IMR-90 (cell line): ENCODE results near the gene ARHGEF12. TPM values are rescaled to one million over a fixed set of nuclear protein-coding genes. Genes with fewer than 3 reads are reported as not detected.
A peak's percentile ranks its signal among the peaks of the same experiment; 100 is the strongest.

Experiments
- ATAC-seq: fragments of 200-7000 bp; cut with Tn5 transposase; 2 replicates; pipeline ENCODE4 v1.9.1; 2020; ENCODE audit warnings: low read depth, mild to moderate bottlenecking, moderate library complexity
- BruUV-seq: library from RNA; stranded (reverse); fragments of 400-500 nt; replicated peaks from 2 replicates; lab custom pipeline; 2021; lab: Mats Ljungman, UMichigan
- CTCF ChIA-PET: fragments of 300-600 bp; formaldehyde crosslinking; extraction: SDS; loops from one replicate; lab custom pipeline; 2021; ENCODE audit warnings: antibody characterized with exemption; lab: Yijun Ruan, JAX
- POLR2A ChIA-PET: fragments of 300-600 bp; sonication (Branson Sonifier 250); formaldehyde crosslinking; loops from one replicate; lab custom pipeline; 2022; ENCODE audit warnings: antibody characterized with exemption; ENCODE audit not compliant: unreplicated experiment; lab: Charles Lee
- DNase-seq: peaks from one replicate; pipeline ENCODE4 v3.0.0; 2013
- H2AFZ ChIP-seq: replicated peaks from 2 replicates; pipeline ENCODE3; 2013; ENCODE audit warnings: low read length, mild to moderate bottlenecking; ENCODE audit not compliant: poor library complexity
- H2AK5ac ChIP-seq: 2 replicates; pipeline ENCODE4 v1.6.1; 2013; ENCODE audit warnings: low read depth, low read length, inconsistent platforms
- H2AK9ac ChIP-seq: replicated peaks from 2 replicates; pipeline ENCODE3; 2013; ENCODE audit warnings: mild to moderate bottlenecking, low read depth, low read length, moderate library complexity; ENCODE audit not compliant: poor library complexity
- H2BK120ac ChIP-seq: 2 replicates; pipeline ENCODE4 v1.6.1; 2013; ENCODE audit warnings: low read depth, low read length, inconsistent platforms
- H2BK15ac ChIP-seq: 3 replicates; pipeline ENCODE4 v1.6.1; 2013; ENCODE audit warnings: low read depth, low read length, inconsistent platforms
- H2BK20ac ChIP-seq: 2 replicates; pipeline ENCODE4 v1.6.1; 2013; ENCODE audit warnings: low read depth, mild to moderate bottlenecking, inconsistent platforms, low read length, moderate library complexity
- H2BK5ac ChIP-seq: 2 replicates; pipeline ENCODE4 v1.6.1; 2013; ENCODE audit warnings: mild to moderate bottlenecking, low read depth, low read length, inconsistent platforms; ENCODE audit not compliant: poor library complexity, severe bottlenecking
- H3K14ac ChIP-seq: replicated peaks from 2 replicates; pipeline ENCODE4 v1.6.1; 2013; ENCODE audit warnings: low read depth, low read length, inconsistent platforms
- H3K18ac ChIP-seq: 2 replicates; pipeline ENCODE4 v1.6.1; 2013; ENCODE audit warnings: low read depth, low read length, control low read depth
- H3K23ac ChIP-seq: 2 replicates; pipeline ENCODE4 v1.6.1; 2013; ENCODE audit warnings: low read depth, low read length, inconsistent platforms
- H3K27ac ChIP-seq: 2 replicates; pipeline ENCODE4 v1.5.1; 2013; ENCODE audit warnings: mild to moderate bottlenecking, control low read depth, low read length; ENCODE audit not compliant: insufficient read depth
- H3K27me3 ChIP-seq: 2 replicates; pipeline ENCODE4 v1.6.1; 2013; ENCODE audit warnings: low read length; ENCODE audit not compliant: control insufficient read depth, insufficient read depth
- H3K36me3 ChIP-seq: 2 replicates; pipeline ENCODE4 v1.6.1; 2013; ENCODE audit warnings: low read length, mixed read lengths; ENCODE audit not compliant: control insufficient read depth, insufficient read depth
- H3K4ac ChIP-seq: 2 replicates; pipeline ENCODE4 v1.6.1; 2013; ENCODE audit warnings: low read depth, low read length, inconsistent platforms
- H3K4me1 ChIP-seq: 2 replicates; pipeline ENCODE4 v1.6.1; 2013; ENCODE audit warnings: low read length, mixed read lengths; ENCODE audit not compliant: control insufficient read depth, insufficient read depth
- H3K4me2 ChIP-seq: 2 replicates; pipeline ENCODE4 v1.6.1; 2013; ENCODE audit warnings: low read depth, mild to moderate bottlenecking, control low read depth, low read length, moderate library complexity
- H3K4me3 ChIP-seq: 2 replicates; pipeline ENCODE4 v1.5.1; 2013; ENCODE audit warnings: low read depth, mild to moderate bottlenecking, control low read depth, low read length, moderate library complexity; ENCODE audit not compliant: insufficient read depth
- H3K56ac ChIP-seq: 2 replicates; pipeline ENCODE4 v1.6.1; 2013; ENCODE audit warnings: low read length, inconsistent platforms; ENCODE audit not compliant: insufficient read depth; ENCODE audit errors: extremely low read depth
- H3K79me1 ChIP-seq, 2 experiments: 2 replicates each; pipeline ENCODE4 v1.6.1; 2013; ENCODE audit warnings: low read length in 2 of 2, inconsistent platforms in 1 of 2, low read depth in 1 of 2
- H3K9ac ChIP-seq: 2 replicates; pipeline ENCODE4 v1.6.1; 2013; ENCODE audit warnings: low read depth, low read length, control low read depth
- H3K9me1 ChIP-seq: 2 replicates; pipeline ENCODE4 v1.6.1; 2013; ENCODE audit warnings: low read length, inconsistent platforms; ENCODE audit not compliant: insufficient read depth
- H3K9me3 ChIP-seq: 2 replicates; pipeline ENCODE4 v1.6.1; 2013; ENCODE audit warnings: low read length; ENCODE audit not compliant: control insufficient read depth, insufficient read depth
- H4K20me1 ChIP-seq: 2 replicates; pipeline ENCODE4 v1.6.1; 2013; ENCODE audit warnings: low read length, inconsistent platforms; ENCODE audit not compliant: insufficient read depth
- H4K5ac ChIP-seq: 2 replicates; pipeline ENCODE4 v1.6.1; 2013; ENCODE audit warnings: mild to moderate bottlenecking, low read depth, low read length, control low read depth
- H4K8ac ChIP-seq, 2 experiments: 2 replicates each; pipeline ENCODE4 v1.6.1; 2013; ENCODE audit warnings: low read depth in 2 of 2, low read length in 2 of 2, control low read depth in 1 of 2, inconsistent platforms in 1 of 2
- H4K91ac ChIP-seq: 2 replicates; pipeline ENCODE4 v1.6.1; 2013; ENCODE audit warnings: low read depth, low read length, inconsistent platforms; ENCODE audit not compliant: insufficient read depth
- CTCF ChIP-seq: conservative IDR thresholded peaks from 2 replicates; pipeline ENCODE4 v1.5.1; 2012; ENCODE audit warnings: mild to moderate bottlenecking, low read depth, low read length, improper control_type of control experiment
- MAFK ChIP-seq: IDR thresholded peaks from 2 replicates; pipeline ENCODE4 v1.6.1; 2012; ENCODE audit warnings: low read depth, low read length, improper control_type of control experiment
- RCOR1 ChIP-seq: IDR thresholded peaks from 2 replicates; pipeline ENCODE4 v1.6.1; 2012; ENCODE audit warnings: mild to moderate bottlenecking, low read length, improper control_type of control experiment; ENCODE audit not compliant: insufficient replicate concordance
- WGBS, 2 experiments: methylation state at CpG; one replicate each; pipeline versions ENCODE4 v1.1.5 to v1.1.7; 2013; ENCODE audit warnings: missing lambda C conversion rate in 2 of 2; ENCODE audit not compliant: insufficient read length in 1 of 2; ENCODE audit errors: extremely low coverage in 2 of 2; 5-methylcytosine and 5-hydroxymethylcytosine counted together
- dilution Hi-C: fragments of 300-500 bp; cut with HindIII; formaldehyde crosslinking; loops from one replicate; pipeline ENCODE4 v1.14.3; 2018; ENCODE audit warnings: low sequenced_read_pairs; ENCODE audit not compliant: unreplicated experiment
- in situ Hi-C: fragments of 300-500 bp; cut with MboI; formaldehyde crosslinking; loops from 3 replicates; pipeline ENCODE4 v1.14.3; 2019; ENCODE audit warnings: low sequenced_read_pairs, inconsistent platforms, mixed read lengths
- intact Hi-C: fragments of 100-400 bp; cut with micrococcal nuclease; formaldehyde crosslinking; loops from 2 replicates; pipeline ENCODE4 v1.10.0; 2022
- polyA plus RNA-seq, 3 experiments: library from polyadenylated mRNA; depleted of rRNA; stranded (reverse); fragments of >200 nt; gene quantifications; 2 replicates each; pipeline ENCODE4 v1.2.3, GENCODE V29; 2012; ENCODE audit warnings: low replicate concordance in 1 of 3
- total RNA-seq: library from RNA; depleted of rRNA; stranded (reverse); fragments of >200 nt; gene quantifications from 2 replicates; pipeline ENCODE4 v1.2.3, GENCODE V29; 2012

Gene ARHGEF12
- total and polyA plus RNA-seq, 2 of the 4 experiments (the other 2 are of a cell fraction), result 25.5 to 115 TPM

DNA sequence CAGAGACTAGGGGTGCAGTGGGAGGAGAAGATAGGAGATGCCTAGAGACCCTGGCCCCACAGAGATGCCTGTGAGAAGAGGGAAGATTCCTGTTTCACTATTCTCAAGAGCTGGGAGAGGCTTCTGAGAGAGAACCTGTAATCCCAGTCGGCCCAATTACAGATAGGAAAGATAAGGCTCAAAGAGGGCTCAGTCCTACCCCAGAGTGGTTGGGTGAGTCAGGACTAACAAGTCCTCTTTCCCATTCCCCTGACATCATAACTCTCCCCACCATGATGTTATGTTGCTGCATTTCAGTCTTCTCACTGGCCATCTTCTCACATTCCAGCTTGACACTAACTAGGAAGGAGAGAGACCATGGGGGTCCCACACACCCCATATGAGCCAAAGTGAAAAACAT, 17.9 kb downstream of the ARHGEF12 start:
- H4K8ac ChIP-seq, result no peak overlapping the region
- H3K18ac ChIP-seq, result peak overlapping the region; percentile 78
- TF ChIP-seq MAFK (no peak), CTCF (no peak), RCOR1 (peak; percentile 81)
- peak overlapping the region; percentile 57 for H2AK5ac ChIP-seq
- no peak overlapping the region for H3K9ac ChIP-seq
- peaks cover 16% of the 10 kb centered on the region for H3K4me1 ChIP-seq
- H4K5ac ChIP-seq, result peak overlapping the region; percentile 70
- no peaks in the 10 kb centered on the region for H3K9me3 ChIP-seq
- H4K91ac ChIP-seq, result no peak overlapping the region
- peaks cover 3% of the 10 kb centered on the region; the same call in 1 of the 2 replicates for H3K36me3 ChIP-seq
- no peak overlapping the region for H2BK120ac ChIP-seq
- ChIA-PET CTCF (no interaction called here), POLR2A (no interaction called here)
- H2AFZ ChIP-seq, result no peak overlapping the region
- ATAC-seq (peak; percentile 40; the same call in 1 of the 2 replicates), DNase-seq (peak; percentile 77)
- no peak overlapping the region for H3K56ac ChIP-seq
- intact Hi-C loops, result no loop called here
- peak overlapping the region; percentile 13; the same call in 1 of the 2 replicates for H2BK20ac ChIP-seq
- no peak overlapping the region for H3K4me3 ChIP-seq
- BruUV-seq, result no TSS peak
- no peak overlapping the region; the same call in 2 of the 3 replicates for H2BK15ac ChIP-seq
- peak overlapping the region; percentile 1; the same call in 1 of the 2 replicates for H3K4ac ChIP-seq
- no CpG with 5 or more reads among the region's 1 CpG for WGBS, 2 experiments
- H3K14ac ChIP-seq, result peak overlapping the region; percentile 4; the same call in 1 of the 2 replicates
- peaks cover 9 to 63% of the 10 kb centered on the region in 2 experiments for H3K79me1 ChIP-seq
- H3K27me3 ChIP-seq, result no peaks in the 10 kb centered on the region
- peak overlapping the region; percentile 41; the same call in 1 of the 2 replicates for H3K27ac ChIP-seq
- H3K4me2 ChIP-seq, result no peak overlapping the region; the same call in 1 of the 2 replicates
- dilution Hi-C loops, result no loop called here
- no peak overlapping the region for H2AK9ac ChIP-seq
- no peak overlapping the region for H2BK5ac ChIP-seq
- peaks cover 89% of the 10 kb centered on the region for H4K20me1 ChIP-seq
- H3K9me1 ChIP-seq, result peaks cover 28% of the 10 kb centered on the region
- in situ Hi-C loops, result no loop called here
- peak overlapping the region; percentile 14; the same call in 1 of the 2 replicates for H3K23ac ChIP-seq
